Endothelial cell of hepatic sinusoid (primary cell): ENCODE measurements around the gene CPT1B.

ENCODE experiments used
- in situ Hi-C: cut with HindIII; loops from 2 replicates; pipeline ENCODE4 v1.10.0; 2017; ENCODE audit warnings: low sequenced_read_pairs

Gene CPT1B

DNA sequence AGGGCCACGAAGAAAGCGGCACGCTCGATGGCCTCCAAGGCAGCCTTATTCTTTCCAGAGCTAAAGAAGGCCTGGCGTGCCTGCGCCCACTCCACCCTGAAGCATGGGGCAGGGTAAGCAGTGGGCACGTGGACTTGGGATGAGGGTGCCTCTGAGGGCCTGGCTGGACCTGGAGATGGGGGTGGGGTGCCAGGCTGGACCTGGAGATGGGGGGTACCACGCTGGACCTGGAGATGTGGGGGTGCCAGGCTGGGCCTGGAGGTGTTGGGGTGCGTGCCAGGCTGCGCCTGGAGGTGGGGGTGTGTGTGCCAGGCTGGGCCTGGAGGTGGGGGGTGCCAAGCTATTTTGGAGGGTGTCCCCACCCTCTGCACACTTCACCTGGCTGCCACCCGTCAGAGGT lies 5.3 kb downstream of the CPT1B start:
- in situ Hi-C loops: no loop called here

DNA sequence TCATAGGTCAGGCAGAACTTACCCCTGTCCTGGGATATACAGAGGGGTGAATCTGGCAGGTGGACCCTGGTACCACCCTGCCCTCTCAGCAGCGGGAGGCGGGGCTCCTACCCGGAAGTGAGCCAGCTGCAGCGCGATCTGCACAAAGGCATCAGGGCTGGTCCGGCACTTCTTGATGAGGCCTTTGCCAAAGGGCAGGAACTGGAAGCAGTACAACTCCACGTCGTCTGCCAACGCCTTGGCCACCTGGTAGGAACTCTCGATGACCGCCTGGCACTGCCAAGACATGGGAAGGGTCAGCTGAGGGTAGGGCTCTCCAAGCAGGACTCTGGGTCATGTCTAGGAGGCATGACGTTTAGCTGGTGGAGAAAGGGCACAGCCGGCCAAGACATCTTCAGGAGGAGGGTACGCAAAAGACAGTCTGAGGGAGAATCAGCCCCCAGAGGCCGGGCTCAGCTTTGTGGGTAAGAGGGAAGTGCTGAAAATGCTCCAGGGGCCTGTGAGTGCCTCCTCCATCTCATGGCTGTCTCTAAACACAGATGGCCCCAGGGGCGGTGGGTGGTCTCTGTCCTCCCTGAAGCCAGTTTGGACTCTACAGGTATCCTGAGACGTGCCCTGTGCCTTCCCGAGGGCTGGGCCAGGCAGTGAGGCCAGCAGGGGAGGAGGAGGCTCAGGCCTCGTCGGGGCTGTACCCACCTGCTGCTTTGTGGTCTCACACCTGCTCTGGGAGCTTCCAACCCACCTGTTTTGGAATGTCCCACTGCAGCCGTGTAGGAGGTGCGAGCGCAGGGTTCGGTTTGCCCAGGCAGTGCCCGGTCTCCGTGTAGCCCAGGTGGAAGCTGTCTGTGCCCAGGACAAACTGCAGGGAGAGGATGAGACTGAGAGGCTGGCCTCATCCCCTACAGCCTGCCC lies 6.7 kb downstream of the CPT1B start:
- in situ Hi-C loops: no loop called here

DNA sequence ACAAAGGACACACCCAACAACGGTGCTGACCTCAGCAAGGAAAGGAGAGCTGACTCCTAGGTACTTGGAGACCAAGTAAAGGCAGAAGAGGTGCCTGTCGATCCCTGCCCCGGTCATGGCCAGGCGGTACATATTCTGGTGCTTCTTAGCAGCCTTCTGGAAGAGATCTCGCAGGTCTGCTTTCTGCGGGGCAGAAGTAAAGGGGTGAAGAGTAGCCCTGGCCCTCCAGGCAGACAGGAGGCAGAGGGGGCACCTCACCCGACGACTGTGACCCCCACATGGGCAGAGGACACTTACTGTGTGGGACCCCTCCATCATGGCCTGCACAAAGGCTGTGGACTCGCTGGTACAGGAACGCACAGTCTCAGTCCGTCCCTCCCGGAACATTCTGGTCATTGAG lies 7.4 kb downstream of the CPT1B start:
- in situ Hi-C loops: no loop called here

DNA sequence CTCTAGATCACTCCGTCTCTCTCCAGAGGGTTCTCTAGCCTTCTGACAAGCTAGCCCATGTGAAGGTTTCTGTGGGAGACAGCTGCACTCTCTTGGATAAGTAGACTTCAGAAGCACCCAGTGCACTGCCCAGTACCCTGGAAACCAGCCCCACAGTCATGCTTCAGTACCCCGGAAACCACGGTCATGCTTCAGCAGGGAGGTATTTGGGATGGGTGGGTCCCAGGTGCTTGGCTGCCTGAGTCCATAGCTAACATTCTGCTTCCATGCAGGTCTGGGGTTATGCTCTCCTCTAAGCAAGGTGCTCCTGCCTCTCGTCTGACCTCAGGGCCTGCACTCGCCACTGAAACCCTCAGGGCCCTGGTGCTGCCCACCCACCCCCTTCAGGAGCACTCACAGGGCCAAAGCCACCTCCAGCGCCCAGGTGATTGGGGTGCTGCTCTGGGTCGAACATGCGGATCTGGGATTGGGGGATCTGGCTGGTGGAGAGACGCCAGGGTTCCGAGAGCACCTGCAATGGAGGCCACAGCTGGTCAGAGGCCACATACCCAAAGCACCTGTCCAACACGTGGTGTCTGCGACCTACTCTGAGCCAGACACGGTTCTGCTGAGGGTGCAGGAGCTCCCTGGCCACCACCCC lies 8.2 kb downstream of the CPT1B start:
- in situ Hi-C loops: no loop called here

DNA sequence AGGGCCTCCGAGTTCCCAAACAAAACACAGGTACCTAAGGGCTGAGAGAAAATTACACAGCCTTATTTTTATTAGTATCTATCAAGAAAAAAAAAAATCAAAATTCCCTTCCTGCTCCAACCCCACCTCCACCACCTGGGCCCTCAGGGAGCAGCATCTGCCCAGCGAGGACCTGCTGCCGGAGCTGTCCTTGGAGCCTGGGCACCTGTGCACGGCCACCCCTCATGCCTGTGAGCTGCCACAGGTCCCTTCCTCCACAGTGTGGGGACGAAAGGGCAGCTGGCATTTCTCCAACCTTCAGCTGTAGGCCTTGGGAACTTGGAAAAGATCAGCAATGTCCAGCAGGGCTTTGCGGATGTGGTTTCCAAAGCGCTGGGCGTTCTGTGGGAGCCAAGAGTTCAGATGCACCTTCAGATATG lies 9.2 kb downstream of the CPT1B start:
- in situ Hi-C loops: no loop called here

GRCh38 chr22:50568626-50569025 lies 9.6 kb downstream of the CPT1B start:
- in situ Hi-C loops: no loop called here

DNA sequence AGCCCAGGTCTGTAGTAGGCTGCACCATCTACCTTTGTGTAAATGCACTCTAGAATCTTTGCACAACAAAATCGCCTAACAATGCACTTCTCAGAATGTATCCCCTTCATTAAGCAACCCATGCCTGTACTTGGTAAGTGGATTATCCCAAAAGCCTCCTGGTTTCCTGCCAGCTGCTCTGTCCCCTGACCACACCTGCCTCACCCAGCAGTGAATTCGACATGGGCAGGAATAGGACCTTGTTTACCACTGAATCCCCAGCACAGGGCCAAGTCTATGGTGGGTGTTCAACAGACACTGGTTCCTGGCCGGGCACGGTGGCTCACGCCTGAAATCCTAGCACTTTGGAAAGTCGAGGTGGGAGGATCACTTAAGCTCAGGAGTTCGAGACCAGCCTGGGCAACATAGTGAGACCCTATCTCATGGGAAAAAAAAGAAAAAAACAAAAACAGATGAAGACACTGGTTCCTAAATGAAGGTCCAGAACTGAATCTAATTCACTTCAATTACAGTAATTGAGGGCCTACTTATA lies 10.4 kb downstream of the CPT1B start:
- in situ Hi-C loops: no loop called here

GRCh38 chr22:50564289-50564688 lies 13.9 kb downstream of the CPT1B start:
- in situ Hi-C loops: no loop called here

GRCh38 chr22:50563413-50564160 lies 14.6 kb downstream of the CPT1B start:
- in situ Hi-C loops: no loop called here

- in situ Hi-C loops: no loop called here
Observed at GRCh38 chr22:50562523-50563412, 15.5 kb downstream of the CPT1B start, which contains the start of gene SYCE3. Gene SYCE3, minus strand, starts transcription at chr22:50562919. Its CDS starts 6,514 bp downstream, at chr22:50556405.

- in situ Hi-C loops: no loop called here
Observed at GRCh38 chr22:50561401-50562358, 16.5 kb downstream of the CPT1B start.

- in situ Hi-C loops: no loop called here
Observed at GRCh38 chr22:50560034-50560433, 18.2 kb downstream of the CPT1B start.

- in situ Hi-C loops: no loop called here
Observed at GRCh38 chr22:50556703-50557102, 21.5 kb downstream of the CPT1B start.

GRCh38 chr22:50553310-50553709 lies 24.9 kb downstream of the CPT1B start:
- in situ Hi-C loops: no loop called here

GRCh38 chr22:50551160-50551752 lies 27.0 kb downstream of the CPT1B start:
- in situ Hi-C loops: no loop called here

- in situ Hi-C loops: no loop called here
Observed at GRCh38 chr22:50550395-50550794, 27.8 kb downstream of the CPT1B start.

GRCh38 chr22:50548921-50549790 lies 29.1 kb downstream of the CPT1B start:
- in situ Hi-C loops: no loop called here
